HepG2 (cell line): ENCODE data around the gene GTF3A. TPM values are rescaled to one million over a fixed set of nuclear protein-coding genes. Genes with fewer than 3 reads are reported as not detected.

Source experiments
- BCL6 ChIP-seq: IDR thresholded peaks from 2 replicates; pipeline ENCODE4 v1.6.1; 2016; ENCODE audit warnings: missing genetic modification reagents, missing compliant biosample characterization
- CHCHD3 ChIP-seq: sonication (generic); formaldehyde crosslinking; IDR thresholded peaks from 2 replicates; pipeline ENCODE4 v1.8.0; 2022; ENCODE audit warnings: mild to moderate bottlenecking, missing genetic modification reagents, moderate library complexity
- CHD2 ChIP-seq: IDR thresholded peaks from 2 replicates; pipeline ENCODE4 v1.6.1; 2011; ENCODE audit warnings: low read depth, low read length, improper control_type of control experiment
- EHMT2 ChIP-seq: fragments of 200-600 bp; sonication (generic); IDR thresholded peaks from 2 replicates; pipeline ENCODE4 v1.7.0; 2017; ENCODE audit warnings: antibody characterized with exemption, low read depth, low read length, borderline replicate concordance
- HIVEP1 ChIP-seq: sonication (generic); formaldehyde crosslinking; IDR thresholded peaks from 2 replicates; pipeline ENCODE4 v1.4.0; 2020; ENCODE audit warnings: mild to moderate bottlenecking, missing genetic modification reagents
- ISX ChIP-seq: sonication (generic); formaldehyde crosslinking; conservative IDR thresholded peaks from 2 replicates; pipeline ENCODE4 v1.5.0; 2020; ENCODE audit warnings: missing genetic modification reagents
- KDM5A ChIP-seq: fragments of 200-600 bp; sonication (generic); IDR thresholded peaks from 2 replicates; pipeline ENCODE4 v1.7.0; 2018; ENCODE audit warnings: antibody characterized with exemption, mild to moderate bottlenecking, low read length, borderline replicate concordance
- KLF13 ChIP-seq: sonication (generic); formaldehyde crosslinking; IDR thresholded peaks from 2 replicates; pipeline ENCODE4 v1.4.0; 2020; ENCODE audit warnings: mild to moderate bottlenecking, missing genetic modification reagents
- NR2F6 ChIP-seq, 2 experiments: IDR thresholded peaks; 2 replicates each; pipeline ENCODE4 v1.6.1; 2016; ENCODE audit warnings: antibody characterized with exemption in 1 of 2, mild to moderate bottlenecking in 1 of 2
- PHB2 ChIP-seq: fragments of 450-650 bp; IDR thresholded peaks from 2 replicates; pipeline ENCODE4 v1.6.1; 2018; ENCODE audit not compliant: partially characterized antibody
- RAD21 ChIP-seq: fragments of 450-650 bp; formaldehyde crosslinking; IDR thresholded peaks from 2 replicates; pipeline ENCODE4 v1.5.0; 2020; ENCODE audit warnings: mild to moderate bottlenecking
- RBAK ChIP-seq: sonication (generic); formaldehyde crosslinking; IDR thresholded peaks from 2 replicates; pipeline ENCODE4 v1.5.1; 2020; ENCODE audit warnings: mild to moderate bottlenecking, missing genetic modification reagents
- RFX3 ChIP-seq: IDR thresholded peaks from 2 replicates; pipeline ENCODE4 v1.6.1; 2016; ENCODE audit warnings: missing biosample characterization, missing genetic modification reagents
- RNF2 ChIP-seq: fragments of 450-650 bp; conservative IDR thresholded peaks from 2 replicates; pipeline ENCODE4 v1.6.1; 2016; ENCODE audit warnings: low read depth
- SMAD3 ChIP-seq: sonication (generic); formaldehyde crosslinking; IDR thresholded peaks from 2 replicates; pipeline ENCODE4 v1.4.0; 2020; ENCODE audit warnings: missing genetic modification reagents
- SRSF9 ChIP-seq: fragments of 200-400 bp; formaldehyde crosslinking; IDR thresholded peaks from 2 replicates; pipeline ENCODE4 v1.6.1; 2018; ENCODE audit warnings: borderline replicate concordance, mild to moderate bottlenecking, low read depth, low read length; ENCODE audit not compliant: insufficient read depth, poor library complexity, severe bottlenecking
- TAF1 ChIP-seq: sonication (generic); formaldehyde crosslinking; IDR thresholded peaks from 2 replicates; pipeline ENCODE4 v1.4.0; 2020; ENCODE audit warnings: missing genetic modification reagents
- TARDBP ChIP-seq: sonication (generic); formaldehyde crosslinking; IDR thresholded peaks from 2 replicates; pipeline ENCODE4 v1.8.0; 2022; ENCODE audit warnings: mild to moderate bottlenecking, missing genetic modification reagents
- TCF7 ChIP-seq: sonication (generic); IDR thresholded peaks from 2 replicates; pipeline ENCODE4 v1.6.1; 2016; ENCODE audit warnings: antibody characterized with exemption, low read depth
- TGIF2 ChIP-seq: IDR thresholded peaks from 2 replicates; pipeline ENCODE4 v1.6.1; 2016; ENCODE audit warnings: control low read depth, missing compliant biosample characterization
- ZBTB3 ChIP-seq: sonication (generic); formaldehyde crosslinking; IDR thresholded peaks from 2 replicates; pipeline ENCODE4 v1.4.0; 2020; ENCODE audit warnings: low read depth, mild to moderate bottlenecking, moderate library complexity, missing genetic modification reagents, borderline replicate concordance
- ZNF124 ChIP-seq: sonication (generic); formaldehyde crosslinking; IDR thresholded peaks from 2 replicates; pipeline ENCODE4 v1.4.0; 2020; ENCODE audit warnings: missing genetic modification reagents
- ZNF749 ChIP-seq: sonication (generic); formaldehyde crosslinking; IDR thresholded peaks from 2 replicates; pipeline ENCODE4 v1.8.0; 2022; ENCODE audit warnings: mild to moderate bottlenecking, missing genetic modification reagents, moderate library complexity, borderline replicate concordance
- ZNF878 ChIP-seq: sonication (generic); formaldehyde crosslinking; IDR thresholded peaks from 2 replicates; pipeline ENCODE4 v1.8.1; 2023; ENCODE audit warnings: mild to moderate bottlenecking, missing genetic modification reagents, moderate library complexity
- polyA plus RNA-seq, 8 experiments: library from polyadenylated mRNA; depleted of rRNA in 3 of 8; stranded (reverse) in 7 of 8; unstranded in 1 of 8; fragments of >200 nt; fragmentation: Illumina TruSeq in 4 of 8; extraction: Trizol in 4 of 8; gene quantifications; 2 replicates each; pipeline versions ENCODE4 v1.2.1 to v1.2.3, GENCODE V29; 2011 to 2016; ENCODE audit warnings: low read depth in 4 of 8, missing spikeins in 1 of 8, mixed read lengths in 1 of 8; ENCODE audit not compliant: insufficient read depth in 1 of 8
- total RNA-seq, 5 experiments: library from RNA; depleted of rRNA; stranded (reverse); fragments of >200 nt; fragmentation: Illumina TruSeq; extraction: Trizol; gene quantifications; 2 replicates each; pipeline ENCODE4 v1.2.3, GENCODE V29; 2016; ENCODE audit warnings: low read depth in 1 of 5
- TF ChIP-seq, protein P1 (sequence below): sonication (generic); formaldehyde crosslinking; IDR thresholded peaks from 2 replicates; pipeline ENCODE4 v1.4.0; 2020; ENCODE audit warnings: missing genetic modification reagents, mild to moderate bottlenecking, borderline replicate concordance
- TF ChIP-seq, protein P2 (sequence below): fragments of 450-650 bp; IDR thresholded peaks from 2 replicates; pipeline ENCODE4 v1.6.1; 2017
- TF ChIP-seq, protein P3 (sequence below): sonication (generic); formaldehyde crosslinking; IDR thresholded peaks from 2 replicates; pipeline ENCODE4 v1.5.0; 2020; ENCODE audit warnings: missing genetic modification reagents
- TF ChIP-seq, protein P4 (sequence below): sonication (generic); formaldehyde crosslinking; IDR thresholded peaks from 2 replicates; pipeline ENCODE4 v1.8.1; 2023; ENCODE audit warnings: mild to moderate bottlenecking, moderate library complexity, missing genetic modification reagents

GTF3A gene
- total and polyA plus RNA-seq, 2 of the 13 experiments (the other 11 are each of a cell fraction or from before 2014, with no cell fraction given), result 42.1 to 176 TPM

DNA sequence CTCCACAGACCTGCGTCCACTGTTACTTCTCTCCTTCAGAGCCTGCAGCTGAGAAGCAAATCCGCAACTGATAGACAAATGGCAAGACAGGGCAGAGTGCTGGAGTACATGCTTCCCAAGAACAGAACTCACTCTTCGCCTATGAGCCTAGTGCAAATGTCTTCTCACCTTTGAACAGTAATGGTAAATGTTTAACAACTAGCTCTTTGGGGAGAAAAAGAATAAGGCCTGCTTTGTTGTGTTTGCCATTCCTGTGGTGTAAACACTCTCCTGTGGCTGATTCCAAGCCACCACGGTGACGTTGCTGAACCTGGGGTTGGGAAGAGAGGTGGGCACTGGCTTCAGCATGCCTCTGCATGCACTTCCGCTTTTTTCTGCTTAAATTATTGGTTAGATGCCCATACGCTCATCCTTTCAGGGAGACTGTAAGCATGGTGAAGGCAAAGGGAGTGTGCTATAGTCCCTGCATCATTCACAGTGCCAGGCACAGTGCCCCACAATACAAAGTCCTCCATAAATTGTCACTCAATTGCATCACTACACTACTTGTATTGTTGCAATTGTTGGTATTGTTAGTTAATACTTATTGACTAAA is 28.1 kb upstream of the GTF3A start (continued):
- TF ChIP-seq CHCHD3 (no peak), RNF2 (peak; percentile 41; the same call in 1 of the 2 replicates), KDM5A (no peak; the same call in 1 of the 2 replicates), TAF1 (peak; percentile 71), PHB2 (no peak), SRSF9 (no peak), BCL6 (CRISPR knock-in tag) (peak; percentile 63; the same call in 1 of the 2 replicates), TARDBP (CRISPR knock-in tag) (peak; percentile 46; the same call in 1 of the 2 replicates), ZBTB3 (CRISPR knock-in tag) (no peak), ZNF878 (CRISPR knock-in tag) (0 out of 2 replicates have a peak, but pooled peaks have one; percentile 40), RBAK (CRISPR knock-in tag) (no peak), ISX (no peak), RAD21 (CRISPR knock-in tag) (no peak), NR2F6 (IDR thresholded peaks at IDR 0.05) (no peak), NR2F6 (CRISPR knock-in tag; IDR thresholded peaks at IDR 0.05) (0 out of 2 replicates have a peak, but pooled peaks have one; percentile 36), TCF7 (no peak), TGIF2 (CRISPR knock-in tag) (no peak), SMAD3 (CRISPR knock-in tag) (0 out of 2 replicates have a peak, but pooled peaks have one; percentile 42), ZNF749 (no peak), KLF13 (CRISPR knock-in tag) (no peak), ZNF124 (0 out of 2 replicates have a peak, but pooled peaks have one; percentile 30), RFX3 (CRISPR knock-in tag) (no peak), CHD2 (no peak), EHMT2 (peak; percentile 62; the same call in 1 of the 2 replicates), HIVEP1 (CRISPR knock-in tag) (no peak)
- TF ChIP-seq, protein P1, sequence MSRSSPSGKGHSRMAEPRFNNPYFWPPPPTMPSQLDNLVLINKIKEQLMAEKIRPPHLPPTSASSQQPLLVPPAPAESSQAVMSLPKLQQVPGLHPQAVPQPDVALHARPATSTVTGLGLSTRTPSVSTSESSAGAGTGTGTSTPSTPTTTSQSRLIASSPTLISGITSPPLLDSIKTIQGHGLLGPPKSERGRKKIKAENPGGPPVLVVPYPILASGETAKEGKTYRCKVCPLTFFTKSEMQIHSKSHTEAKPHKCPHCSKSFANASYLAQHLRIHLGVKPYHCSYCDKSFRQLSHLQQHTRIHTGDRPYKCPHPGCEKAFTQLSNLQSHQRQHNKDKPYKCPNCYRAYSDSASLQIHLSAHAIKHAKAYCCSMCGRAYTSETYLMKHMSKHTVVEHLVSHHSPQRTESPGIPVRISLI (CRISPR knock-in tag), result no peak
- TF ChIP-seq, protein P2, sequence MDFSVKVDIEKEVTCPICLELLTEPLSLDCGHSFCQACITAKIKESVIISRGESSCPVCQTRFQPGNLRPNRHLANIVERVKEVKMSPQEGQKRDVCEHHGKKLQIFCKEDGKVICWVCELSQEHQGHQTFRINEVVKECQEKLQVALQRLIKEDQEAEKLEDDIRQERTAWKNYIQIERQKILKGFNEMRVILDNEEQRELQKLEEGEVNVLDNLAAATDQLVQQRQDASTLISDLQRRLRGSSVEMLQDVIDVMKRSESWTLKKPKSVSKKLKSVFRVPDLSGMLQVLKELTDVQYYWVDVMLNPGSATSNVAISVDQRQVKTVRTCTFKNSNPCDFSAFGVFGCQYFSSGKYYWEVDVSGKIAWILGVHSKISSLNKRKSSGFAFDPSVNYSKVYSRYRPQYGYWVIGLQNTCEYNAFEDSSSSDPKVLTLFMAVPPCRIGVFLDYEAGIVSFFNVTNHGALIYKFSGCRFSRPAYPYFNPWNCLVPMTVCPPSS, result no peak
- TF ChIP-seq, protein P3, sequence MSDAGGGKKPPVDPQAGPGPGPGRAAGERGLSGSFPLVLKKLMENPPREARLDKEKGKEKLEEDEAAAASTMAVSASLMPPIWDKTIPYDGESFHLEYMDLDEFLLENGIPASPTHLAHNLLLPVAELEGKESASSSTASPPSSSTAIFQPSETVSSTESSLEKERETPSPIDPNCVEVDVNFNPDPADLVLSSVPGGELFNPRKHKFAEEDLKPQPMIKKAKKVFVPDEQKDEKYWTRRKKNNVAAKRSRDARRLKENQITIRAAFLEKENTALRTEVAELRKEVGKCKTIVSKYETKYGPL, result no peak
- TF ChIP-seq, protein P4, sequence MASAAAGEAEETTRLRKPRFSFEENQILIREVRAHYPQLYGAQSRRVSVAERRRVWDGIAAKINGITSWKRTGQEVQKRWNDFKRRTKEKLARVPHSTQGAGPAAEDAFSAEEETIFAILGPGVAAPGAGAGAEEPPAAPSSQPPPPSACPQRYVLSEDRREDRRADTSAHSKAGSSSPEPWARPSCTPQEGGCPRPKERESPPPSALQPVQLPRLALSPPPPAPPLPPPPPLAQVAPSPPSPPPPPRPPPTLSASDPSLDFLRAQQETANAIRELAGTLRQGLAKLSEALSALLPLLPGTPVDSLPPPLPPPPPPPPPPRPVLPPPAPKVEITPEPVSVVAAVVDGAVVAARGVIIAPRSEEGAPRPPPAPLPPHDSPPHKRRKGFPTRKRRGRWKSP (CRISPR knock-in tag), result peak; percentile 57; the same call in 1 of the 2 replicates
